HG03354 (cell line): ENCODE measurements around the gene ZNF681.
"Not testable (repeated sequence)": the region's sequence is repeated elsewhere in the genome, so short reads cannot be mapped to it uniquely, and the experiment has no call there.

Experiments
- ATAC-seq: cut with Tn5 transposase; IDR thresholded peaks from one replicate; pipeline ENCODE4 v1.9.1; 2021; ENCODE audit warnings: mild to moderate bottlenecking; ENCODE audit not compliant: unreplicated experiment, poor library complexity, severe bottlenecking

The ZNF681 gene

GRCh38 chr19:23709347-23709746 lies 49.3 kb downstream of the ZNF681 start:
- ATAC-seq, result no peak

- ATAC-seq, result no peak
These were observed 52.0 kb downstream of the ZNF681 start for GRCh38 chr19:23706657-23707056.

- ATAC-seq, result no peak
These were observed 59.2 kb downstream of the ZNF681 start for GRCh38 chr19:23699521-23699860.

GRCh38 chr19:23698711-23699520 lies 59.8 kb downstream of the ZNF681 start:
- no peak for ATAC-seq

GRCh38 chr19:23692937-23693336 lies 65.8 kb downstream of the ZNF681 start:
- not testable (repeated sequence) for ATAC-seq
